T-helper 17 cell (primary cell): Measurements from ENCODE around the gene PLN. TPM values are rescaled to one million over a fixed set of nuclear protein-coding genes. Genes with fewer than 3 reads are reported as not detected.

Source experiments
- ATAC-seq: fragments of 150-1000 bp; cut with Tn5 transposase; 2 replicates; pipeline ENCODE4 v1.10.0; 2021; ENCODE audit warnings: mild to moderate bottlenecking, moderate library complexity
- DNase-seq, 3 donors: peaks; one replicate each; pipeline versions ENCODE4 v3.0.0 to v3.0.0-alpha.2; 2020 to 2021
- H3K9me3 ChIP-seq: one replicate; pipeline ENCODE4 v1.7.0; 2013; ENCODE audit warnings: low read length, mild to moderate bottlenecking; ENCODE audit not compliant: control insufficient read depth, poor library complexity, severe bottlenecking
- H3K27ac Mint-ChIP-seq: one replicate; pipeline ENCODE4 v1.8.0; 2022; ENCODE audit warnings: mild to moderate bottlenecking, moderate library complexity, mixed read lengths
- H3K27me3 Mint-ChIP-seq: one replicate; pipeline ENCODE4 v1.8.0; 2022; ENCODE audit warnings: mixed read lengths
- H3K36me3 Mint-ChIP-seq: one replicate; pipeline ENCODE4 v1.8.0; 2022; ENCODE audit warnings: low read depth, mixed read lengths
- H3K4me1 Mint-ChIP-seq: one replicate; pipeline ENCODE4 v1.8.0; 2022; ENCODE audit warnings: mild to moderate bottlenecking, mixed read lengths
- H3K4me3 Mint-ChIP-seq: one replicate; pipeline ENCODE4 v1.8.0; 2022; ENCODE audit warnings: mild to moderate bottlenecking, moderate library complexity, mixed read lengths
- total RNA-seq, 4 donors: library from RNA in 2 of 4; stranded (reverse) in 2 of 4; gene quantifications; one replicate each; pipeline ENCODE4 v1.2.3 and lab custom pipeline; 2022 to 2026

Gene PLN
- total RNA-seq, 2 donors from 2014 or later, result not detected

- no peaks in the 10 kb centered on the region for H3K9me3 ChIP-seq
- Mint-ChIP-seq H3K27me3 (no peaks in the 10 kb centered on the region), H3K36me3 (no peaks in the 10 kb centered on the region), H3K27ac (peak overlapping the region; percentile 4), H3K4me1 (peaks cover 27% of the 10 kb centered on the region), H3K4me3 (no peak overlapping the region)
- ATAC-seq (no peak), DNase-seq (no peak)
These were observed 517 bp downstream of the PLN start for GRCh38 chr6:118548613-118549012.

- peak; percentile 90 for ATAC-seq
These were observed 3.3 kb downstream of the PLN start for GRCh38 chr6:118551063-118552053.

GRCh38 chr6:118553132-118553531 lies 5.0 kb downstream of the PLN start:
- ATAC-seq, result peak; percentile 28
- H3K27me3 Mint-ChIP-seq, result no peaks in the 10 kb centered on the region
- peak overlapping the region; percentile 67 for H3K27ac Mint-ChIP-seq
- H3K4me1 Mint-ChIP-seq, result peaks cover 16% of the 10 kb centered on the region
- DNase-seq, result no peak
- H3K36me3 Mint-ChIP-seq, result no peaks in the 10 kb centered on the region
- no peaks in the 10 kb centered on the region for H3K9me3 ChIP-seq
- no peak overlapping the region for H3K4me3 Mint-ChIP-seq

More at GRCh38 chr6:118551063-118552053, 3.3 kb downstream of the PLN start:
- no peaks in the 10 kb centered on the region for H3K9me3 ChIP-seq
- Mint-ChIP-seq H3K4me3 (no peak overlapping the region), H3K27ac (peak overlapping the region; percentile 78), H3K4me1 (peaks cover 15% of the 10 kb centered on the region), H3K36me3 (no peaks in the 10 kb centered on the region), H3K27me3 (no peaks in the 10 kb centered on the region)
- DNase-seq, result no peak

- no peak for ATAC-seq
- Mint-ChIP-seq H3K4me1 (peaks cover 24% of the 10 kb centered on the region), H3K27me3 (no peaks in the 10 kb centered on the region), H3K36me3 (no peaks in the 10 kb centered on the region), H3K27ac (peak overlapping the region; percentile 44), H3K4me3 (no peak overlapping the region)
- DNase-seq, result no peak
- no peaks in the 10 kb centered on the region for H3K9me3 ChIP-seq
These were observed 6.6 kb downstream of the PLN start for GRCh38 chr6:118554698-118555097.

- Mint-ChIP-seq H3K4me3 (peak overlapping the region; percentile 85), H3K4me1 (peaks cover 21% of the 10 kb centered on the region), H3K27ac (peak overlapping the region; percentile 97), H3K27me3 (no peaks in the 10 kb centered on the region), H3K36me3 (no peaks in the 10 kb centered on the region)
- ATAC-seq, result peak; percentile 94
- no peak for DNase-seq
- no peaks in the 10 kb centered on the region for H3K9me3 ChIP-seq
These were observed 10.5 kb downstream of the PLN start for GRCh38 chr6:118558464-118559217.

- Mint-ChIP-seq H3K27ac (peak overlapping the region; percentile 97), H3K4me1 (peaks cover 19% of the 10 kb centered on the region), H3K36me3 (no peaks in the 10 kb centered on the region), H3K4me3 (no peak overlapping the region), H3K27me3 (no peaks in the 10 kb centered on the region)
- H3K9me3 ChIP-seq, result no peaks in the 10 kb centered on the region
- no peak for ATAC-seq
- DNase-seq, result no peak
These were observed 11.6 kb downstream of the PLN start for GRCh38 chr6:118559659-118560058.

- peak overlapping the region; percentile 57 for H3K27ac Mint-ChIP-seq
- ATAC-seq (no peak), DNase-seq (no peak)
- no peaks in the 10 kb centered on the region for H3K9me3 ChIP-seq
- peaks cover 4% of the 10 kb centered on the region for H3K36me3 Mint-ChIP-seq
- H3K27me3 Mint-ChIP-seq, result no peaks in the 10 kb centered on the region
- no peak overlapping the region for H3K4me3 Mint-ChIP-seq
- H3K4me1 Mint-ChIP-seq, result peaks cover 25% of the 10 kb centered on the region
These were observed 14.2 kb downstream of the PLN start for GRCh38 chr6:118562248-118562647.

GRCh38 chr6:118562959-118563358 lies 14.9 kb downstream of the PLN start:
- Mint-ChIP-seq H3K27me3 (no peaks in the 10 kb centered on the region), H3K4me1 (peaks cover 23% of the 10 kb centered on the region), H3K27ac (peak overlapping the region; percentile 57), H3K4me3 (no peak overlapping the region), H3K36me3 (peaks cover 4% of the 10 kb centered on the region)
- DNase-seq, result no peak
- no peaks in the 10 kb centered on the region for H3K9me3 ChIP-seq
- no peak for ATAC-seq

GRCh38 chr6:118565311-118565960 lies 17.3 kb downstream of the PLN start:
- peaks cover 4% of the 10 kb centered on the region for H3K36me3 Mint-ChIP-seq
- H3K27me3 Mint-ChIP-seq, result no peaks in the 10 kb centered on the region
- peaks cover 15% of the 10 kb centered on the region for H3K4me1 Mint-ChIP-seq
- DNase-seq (peak in 1 of 3 donors; percentile 11), ATAC-seq (peak; percentile 96)
- no peak overlapping the region for H3K4me3 Mint-ChIP-seq
- H3K27ac Mint-ChIP-seq, result peak overlapping the region; percentile 75
- no peaks in the 10 kb centered on the region for H3K9me3 ChIP-seq

- Mint-ChIP-seq H3K27ac (no peak overlapping the region), H3K4me1 (peaks cover 15% of the 10 kb centered on the region), H3K27me3 (no peaks in the 10 kb centered on the region), H3K36me3 (peaks cover 4% of the 10 kb centered on the region), H3K4me3 (no peak overlapping the region)
- no peaks in the 10 kb centered on the region for H3K9me3 ChIP-seq
- DNase-seq (no peak), ATAC-seq (no peak)
These were observed 19.9 kb downstream of the PLN start for GRCh38 chr6:118567974-118568373.

- Mint-ChIP-seq H3K36me3 (peaks cover 4% of the 10 kb centered on the region), H3K4me3 (no peak overlapping the region), H3K4me1 (peaks cover 15% of the 10 kb centered on the region), H3K27ac (no peak overlapping the region), H3K27me3 (no peaks in the 10 kb centered on the region)
- ATAC-seq, result no peak
- H3K9me3 ChIP-seq, result peaks cover 7% of the 10 kb centered on the region
- DNase-seq, result no peak
These were observed 21.4 kb downstream of the PLN start for GRCh38 chr6:118569498-118569897.

- DNase-seq (no peak), ATAC-seq (no peak)
- H3K27ac Mint-ChIP-seq, result no peak overlapping the region
- peaks cover 4% of the 10 kb centered on the region for H3K36me3 Mint-ChIP-seq
- H3K4me3 Mint-ChIP-seq, result no peak overlapping the region
- H3K9me3 ChIP-seq, result peaks cover 15% of the 10 kb centered on the region
- H3K4me1 Mint-ChIP-seq, result peaks cover 4% of the 10 kb centered on the region
- H3K27me3 Mint-ChIP-seq, result no peaks in the 10 kb centered on the region
These were observed 23.0 kb downstream of the PLN start for GRCh38 chr6:118571121-118571520.
